AG10803 (cell line): ENCODE results near the gene CNP.

Experiments
- DNase-seq: peaks from one replicate; pipeline ENCODE4 v3.0.0; 2010; ENCODE audit warnings: low read depth
- H3K4me3 ChIP-seq: 2 replicates; pipeline ENCODE4 v1.5.1; 2011; ENCODE audit warnings: mild to moderate bottlenecking, low read length, control low read depth
- TF ChIP-seq, protein P1 (sequence below): conservative IDR thresholded peaks from 2 replicates; pipeline ENCODE4 v1.5.1; 2011; ENCODE audit warnings: mild to moderate bottlenecking, low read length, control low read depth, inconsistent platforms

The CNP gene

GRCh38 chr17:41944943-41945342 lies 21.7 kb upstream of the CNP start:
- TF ChIP-seq, protein P1, sequence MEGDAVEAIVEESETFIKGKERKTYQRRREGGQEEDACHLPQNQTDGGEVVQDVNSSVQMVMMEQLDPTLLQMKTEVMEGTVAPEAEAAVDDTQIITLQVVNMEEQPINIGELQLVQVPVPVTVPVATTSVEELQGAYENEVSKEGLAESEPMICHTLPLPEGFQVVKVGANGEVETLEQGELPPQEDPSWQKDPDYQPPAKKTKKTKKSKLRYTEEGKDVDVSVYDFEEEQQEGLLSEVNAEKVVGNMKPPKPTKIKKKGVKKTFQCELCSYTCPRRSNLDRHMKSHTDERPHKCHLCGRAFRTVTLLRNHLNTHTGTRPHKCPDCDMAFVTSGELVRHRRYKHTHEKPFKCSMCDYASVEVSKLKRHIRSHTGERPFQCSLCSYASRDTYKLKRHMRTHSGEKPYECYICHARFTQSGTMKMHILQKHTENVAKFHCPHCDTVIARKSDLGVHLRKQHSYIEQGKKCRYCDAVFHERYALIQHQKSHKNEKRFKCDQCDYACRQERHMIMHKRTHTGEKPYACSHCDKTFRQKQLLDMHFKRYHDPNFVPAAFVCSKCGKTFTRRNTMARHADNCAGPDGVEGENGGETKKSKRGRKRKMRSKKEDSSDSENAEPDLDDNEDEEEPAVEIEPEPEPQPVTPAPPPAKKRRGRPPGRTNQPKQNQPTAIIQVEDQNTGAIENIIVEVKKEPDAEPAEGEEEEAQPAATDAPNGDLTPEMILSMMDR: no peak
- no peak for DNase-seq
- H3K4me3 ChIP-seq: no peak overlapping the region

DNA sequence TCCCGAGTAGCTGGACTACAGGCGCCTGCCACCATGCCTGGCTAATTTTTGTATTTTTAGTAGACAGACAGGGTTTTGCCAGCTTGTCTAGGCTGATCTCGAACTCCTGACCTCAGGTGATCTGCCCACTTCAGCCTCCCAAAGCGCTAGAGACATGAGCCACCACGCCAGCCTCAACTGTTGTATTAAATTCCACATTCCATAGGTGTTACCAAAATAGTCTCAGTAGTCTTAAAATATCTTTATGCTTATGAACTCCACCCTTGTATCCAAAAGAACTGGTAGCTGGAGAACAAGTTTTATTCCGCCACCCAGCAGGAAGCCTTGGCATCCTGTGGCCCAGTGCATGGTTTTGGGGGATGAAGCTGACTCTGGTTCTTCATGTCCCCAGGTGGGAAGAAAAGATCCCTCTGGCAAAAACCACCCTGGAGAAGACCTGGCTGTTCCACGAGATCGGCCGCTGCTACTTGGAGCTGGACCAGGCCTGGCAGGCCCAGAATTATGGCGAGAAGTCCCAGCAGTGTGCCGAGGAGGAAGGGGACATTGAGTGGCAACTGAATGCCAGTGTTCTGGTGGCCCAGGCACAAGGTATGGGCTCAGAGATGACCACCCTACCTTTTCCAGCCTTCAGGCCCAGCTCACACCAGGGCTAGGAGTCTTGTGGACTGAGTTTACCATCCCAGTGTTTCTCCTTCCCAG lies 17.7 kb upstream of the CNP start:
- DNase-seq: no peak
- no peak overlapping the region for H3K4me3 ChIP-seq
- TF ChIP-seq, protein P1: no peak

- no peak for DNase-seq
- TF ChIP-seq, protein P1: no peak
- H3K4me3 ChIP-seq: no peak overlapping the region
Measured at GRCh38 chr17:41956522-41956921, 10.1 kb upstream of the CNP start.

- TF ChIP-seq, protein P1: no peak
- H3K4me3 ChIP-seq: no peak overlapping the region
- peak; percentile 64 for DNase-seq
Measured at GRCh38 chr17:41957031-41957868, 9.3 kb upstream of the CNP start.

DNA sequence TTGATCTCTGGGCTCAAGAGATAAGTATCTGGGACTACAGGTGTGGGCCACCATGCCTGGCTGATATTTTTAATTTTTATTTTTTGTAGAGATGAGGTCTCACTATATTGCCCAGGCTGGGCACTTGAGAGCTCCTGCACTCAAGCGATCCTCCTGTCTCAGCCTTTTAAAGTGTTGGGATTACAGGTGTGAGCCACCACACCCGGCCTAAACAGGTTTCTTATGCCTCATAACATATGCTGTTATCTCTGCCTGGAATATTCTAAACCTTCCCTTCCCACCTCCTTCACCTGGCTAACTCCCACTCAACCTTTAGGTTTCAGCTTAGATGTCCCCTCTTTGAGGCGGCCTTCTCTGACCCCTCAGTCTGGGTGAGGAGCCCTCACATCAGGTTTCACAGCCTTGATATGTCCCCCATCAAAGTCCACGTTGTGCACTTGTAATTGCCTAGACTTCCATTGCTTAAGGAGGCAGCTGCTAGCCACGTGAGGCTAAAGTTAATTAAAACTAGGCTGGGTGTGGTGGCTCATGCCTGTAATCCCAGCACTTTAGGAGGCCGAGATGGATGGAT lies 8.6 kb upstream of the CNP start:
- H3K4me3 ChIP-seq: no peak overlapping the region
- DNase-seq: no peak
- TF ChIP-seq, protein P1: no peak

DNA sequence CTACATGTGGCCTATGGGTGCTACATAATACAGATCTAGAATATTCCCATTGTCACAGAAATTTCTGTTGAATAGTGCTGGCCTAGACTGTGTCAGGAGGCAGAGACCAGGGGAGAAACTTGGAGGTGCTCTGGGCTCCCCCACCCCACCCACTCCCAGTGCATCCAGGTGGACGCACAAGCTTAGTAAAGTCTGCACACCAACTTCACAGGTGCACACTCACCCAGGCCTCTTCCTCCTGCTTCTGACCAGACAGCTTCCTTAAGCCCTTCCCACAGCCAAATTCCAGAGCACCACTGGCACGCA lies 7.6 kb upstream of the CNP start:
- H3K4me3 ChIP-seq: no peak overlapping the region
- TF ChIP-seq, protein P1: no peak
- no peak for DNase-seq
